ENCODE measurements around the gene ABCC5. TPM values are rescaled to one million over a fixed set of nuclear protein-coding genes. Genes with fewer than 3 reads are reported as not detected.

The ABCC5 gene
- polyA plus RNA-seq, 1 donor (not counting 4 experiments of a cell fraction or from before 2014, with no cell fraction given): 28.7 TPM

DNA sequence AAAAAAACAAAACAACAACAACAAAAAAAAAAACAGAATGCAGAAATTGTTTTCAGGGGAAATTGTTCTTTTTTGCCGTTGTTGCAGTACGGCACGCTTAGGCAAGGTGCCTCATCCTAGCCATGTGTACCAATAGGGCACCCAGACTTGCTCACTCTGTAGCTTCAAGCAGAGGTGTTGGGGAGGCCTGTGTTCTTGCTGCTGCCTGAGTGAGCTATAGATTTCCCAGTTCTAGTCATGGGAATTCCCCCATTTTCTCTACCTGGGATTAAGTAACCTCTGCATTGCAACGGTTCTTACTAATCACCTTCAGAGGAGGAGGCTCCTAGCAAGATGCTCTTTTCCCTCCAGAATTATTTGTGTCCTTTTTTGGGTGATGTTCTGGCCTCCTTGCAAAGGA, 120.1 kb downstream of the ABCC5 start:
- H4K20me1 ChIP-seq (ENCODE audit: control insufficient read depth, extremely low read depth, insufficient read depth, low read length): no peaks in the 10 kb centered on the region
- no peak overlapping the region for H2AFZ ChIP-seq (ENCODE audit: control insufficient read depth, low read length)
- no peak overlapping the region for H3K9ac ChIP-seq (ENCODE audit: control insufficient read depth, extremely low read depth, insufficient read depth, low read length)
- no peak overlapping the region for H3K4me3 ChIP-seq (ENCODE audit: control insufficient read depth in 2 of 3, extremely low read depth in 1 of 3, insufficient read depth in 2 of 3, low read depth in 1 of 3, low read length in 3 of 3)
- dilution Hi-C loops (cut with MboI; ENCODE audit: extremely low pct_ligation_motif_present, low sequenced_read_pairs): no loop called here
- H3K4me2 ChIP-seq (ENCODE audit: control insufficient read depth, extremely low read depth, insufficient read depth, low read depth, low read length): no peak overlapping the region
- DNase-seq (ENCODE audit: low read depth, low spot score) (no peak), FAIRE-seq (no peak)
- H3K27me3 ChIP-seq (ENCODE audit: control insufficient read depth, extremely low read depth, insufficient read depth, low read length): no peaks in the 10 kb centered on the region
- H3K27ac ChIP-seq (ENCODE audit: control insufficient read depth, insufficient read depth, low read length): no peak overlapping the region
- no peaks in the 10 kb centered on the region for H3K9me1 ChIP-seq (ENCODE audit: control insufficient read depth, extremely low read depth, insufficient read depth, low read length)
- no peaks in the 10 kb centered on the region for H3K9me3 ChIP-seq (ENCODE audit: control insufficient read depth, low read depth, low read length)
- H3K4me1 ChIP-seq (ENCODE audit: control insufficient read depth, extremely low read depth, insufficient read depth, low read length): no peaks in the 10 kb centered on the region
- H3K36me3 ChIP-seq (ENCODE audit: control insufficient read depth in 2 of 2, extremely low read depth in 1 of 2, insufficient read depth in 2 of 2, low read length in 2 of 2): no peaks in the 10 kb centered on the region
- TF ChIP-seq, protein P1, sequence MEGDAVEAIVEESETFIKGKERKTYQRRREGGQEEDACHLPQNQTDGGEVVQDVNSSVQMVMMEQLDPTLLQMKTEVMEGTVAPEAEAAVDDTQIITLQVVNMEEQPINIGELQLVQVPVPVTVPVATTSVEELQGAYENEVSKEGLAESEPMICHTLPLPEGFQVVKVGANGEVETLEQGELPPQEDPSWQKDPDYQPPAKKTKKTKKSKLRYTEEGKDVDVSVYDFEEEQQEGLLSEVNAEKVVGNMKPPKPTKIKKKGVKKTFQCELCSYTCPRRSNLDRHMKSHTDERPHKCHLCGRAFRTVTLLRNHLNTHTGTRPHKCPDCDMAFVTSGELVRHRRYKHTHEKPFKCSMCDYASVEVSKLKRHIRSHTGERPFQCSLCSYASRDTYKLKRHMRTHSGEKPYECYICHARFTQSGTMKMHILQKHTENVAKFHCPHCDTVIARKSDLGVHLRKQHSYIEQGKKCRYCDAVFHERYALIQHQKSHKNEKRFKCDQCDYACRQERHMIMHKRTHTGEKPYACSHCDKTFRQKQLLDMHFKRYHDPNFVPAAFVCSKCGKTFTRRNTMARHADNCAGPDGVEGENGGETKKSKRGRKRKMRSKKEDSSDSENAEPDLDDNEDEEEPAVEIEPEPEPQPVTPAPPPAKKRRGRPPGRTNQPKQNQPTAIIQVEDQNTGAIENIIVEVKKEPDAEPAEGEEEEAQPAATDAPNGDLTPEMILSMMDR (optimal IDR thresholded peaks at IDR 0.05 in 1 of 3, IDR thresholded peaks at IDR 0.05 in 1 of 3, conservative IDR thresholded peaks at IDR 0.05 in 1 of 3; ENCODE audit: extremely low read depth in 1 of 3, insufficient read depth in 2 of 3, low read length in 3 of 3): no peak
- no peak for TF ChIP-seq EZH2 (IDR thresholded peaks at IDR 0.05; ENCODE audit: low read length)
- H3K79me2 ChIP-seq (ENCODE audit: control insufficient read depth, insufficient read depth, low read length): no peaks in the 10 kb centered on the region

DNA sequence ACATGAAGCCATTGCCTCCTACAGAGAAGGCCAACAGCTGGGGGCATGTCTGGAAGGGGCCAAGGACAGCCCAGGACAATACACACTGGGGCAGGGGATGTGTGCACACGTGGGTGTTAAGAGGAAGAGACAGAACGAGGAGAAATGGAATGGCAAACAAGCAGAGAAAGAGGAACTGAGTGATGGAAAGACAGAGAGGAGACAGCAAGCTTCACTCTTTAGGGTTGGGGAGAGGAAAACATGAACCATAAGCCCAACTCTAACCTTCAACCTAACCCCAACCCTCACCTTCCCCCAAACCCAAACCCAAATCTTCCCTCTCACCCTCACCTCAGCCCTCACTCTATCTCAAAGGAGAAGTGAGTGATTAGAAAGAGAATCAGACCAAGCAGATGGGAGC, 121.1 kb downstream of the ABCC5 start:
- H3K4me1 ChIP-seq (ENCODE audit: control insufficient read depth, extremely low read depth, insufficient read depth, low read length): no peaks in the 10 kb centered on the region
- no peaks in the 10 kb centered on the region for H3K9me1 ChIP-seq (ENCODE audit: control insufficient read depth, extremely low read depth, insufficient read depth, low read length)
- no peaks in the 10 kb centered on the region for H3K79me2 ChIP-seq (ENCODE audit: control insufficient read depth, insufficient read depth, low read length)
- no peak for DNase-seq (ENCODE audit: low read depth, low spot score)
- H3K4me2 ChIP-seq (ENCODE audit: control insufficient read depth, extremely low read depth, insufficient read depth, low read depth, low read length): no peak overlapping the region
- dilution Hi-C loops (cut with MboI; ENCODE audit: extremely low pct_ligation_motif_present, low sequenced_read_pairs): no loop called here
- H3K9me3 ChIP-seq (ENCODE audit: control insufficient read depth, low read depth, low read length): no peaks in the 10 kb centered on the region
- no peaks in the 10 kb centered on the region for H4K20me1 ChIP-seq (ENCODE audit: control insufficient read depth, extremely low read depth, insufficient read depth, low read length)
- no peaks in the 10 kb centered on the region for H3K36me3 ChIP-seq (ENCODE audit: control insufficient read depth in 2 of 2, extremely low read depth in 1 of 2, insufficient read depth in 2 of 2, low read length in 2 of 2)
- no peaks in the 10 kb centered on the region for H3K27me3 ChIP-seq (ENCODE audit: control insufficient read depth, extremely low read depth, insufficient read depth, low read length)
- FAIRE-seq: no peak
- no peak overlapping the region for H3K9ac ChIP-seq (ENCODE audit: control insufficient read depth, extremely low read depth, insufficient read depth, low read length)
- H2AFZ ChIP-seq (ENCODE audit: control insufficient read depth, low read length): no peak overlapping the region
- no peak overlapping the region for H3K27ac ChIP-seq (ENCODE audit: control insufficient read depth, insufficient read depth, low read length)
- no peak for TF ChIP-seq EZH2 (IDR thresholded peaks at IDR 0.05; ENCODE audit: low read length)
- H3K4me3 ChIP-seq (ENCODE audit: control insufficient read depth in 2 of 3, extremely low read depth in 1 of 3, insufficient read depth in 2 of 3, low read depth in 1 of 3, low read length in 3 of 3): no peak overlapping the region

DNA sequence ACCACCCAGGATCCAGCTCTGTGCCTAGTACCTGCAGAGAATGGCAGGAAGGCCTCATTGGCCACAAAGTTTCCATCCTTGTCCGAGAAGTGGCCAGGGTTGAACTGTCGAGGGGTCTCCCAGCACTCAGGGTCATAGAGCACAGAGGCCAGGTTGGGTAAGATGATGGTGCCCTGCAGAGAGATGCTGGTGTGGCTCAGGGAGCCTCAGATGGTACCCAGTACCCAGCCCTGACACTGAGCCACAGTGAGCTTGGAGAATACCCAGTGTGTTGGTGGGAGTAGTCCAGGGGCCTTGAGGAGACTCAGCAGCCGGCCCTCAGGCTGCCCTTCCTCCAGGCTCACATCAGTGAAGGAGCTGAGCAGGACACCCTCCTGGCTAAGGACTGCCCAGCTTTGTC, 121.5 kb downstream of the ABCC5 start:
- Histone ChIP-seq H2AFZ (ENCODE audit: control insufficient read depth, low read length) (no peak overlapping the region), H3K4me3 (ENCODE audit: control insufficient read depth in 2 of 3, extremely low read depth in 1 of 3, insufficient read depth in 2 of 3, low read depth in 1 of 3, low read length in 3 of 3) (no peak overlapping the region), H3K27ac (ENCODE audit: control insufficient read depth, insufficient read depth, low read length) (no peak overlapping the region), H3K4me2 (ENCODE audit: control insufficient read depth, extremely low read depth, insufficient read depth, low read depth, low read length) (no peak overlapping the region), H3K9me3 (ENCODE audit: control insufficient read depth, low read depth, low read length) (no peaks in the 10 kb centered on the region), H3K9ac (ENCODE audit: control insufficient read depth, extremely low read depth, insufficient read depth, low read length) (no peak overlapping the region), H4K20me1 (ENCODE audit: control insufficient read depth, extremely low read depth, insufficient read depth, low read length) (no peaks in the 10 kb centered on the region), H3K4me1 (ENCODE audit: control insufficient read depth, extremely low read depth, insufficient read depth, low read length) (no peaks in the 10 kb centered on the region), H3K36me3 (ENCODE audit: control insufficient read depth in 2 of 2, extremely low read depth in 1 of 2, insufficient read depth in 2 of 2, low read length in 2 of 2) (no peaks in the 10 kb centered on the region), H3K9me1 (ENCODE audit: control insufficient read depth, extremely low read depth, insufficient read depth, low read length) (no peaks in the 10 kb centered on the region), H3K27me3 (ENCODE audit: control insufficient read depth, extremely low read depth, insufficient read depth, low read length) (no peaks in the 10 kb centered on the region), H3K79me2 (ENCODE audit: control insufficient read depth, insufficient read depth, low read length) (no peaks in the 10 kb centered on the region)
- no peak for FAIRE-seq
- no peak for DNase-seq (ENCODE audit: low read depth, low spot score)
- TF ChIP-seq EZH2 (IDR thresholded peaks at IDR 0.05; ENCODE audit: low read length): no peak
- TF ChIP-seq, protein P1 (optimal IDR thresholded peaks at IDR 0.05 in 1 of 3, IDR thresholded peaks at IDR 0.05 in 1 of 3, conservative IDR thresholded peaks at IDR 0.05 in 1 of 3; ENCODE audit: extremely low read depth in 1 of 3, insufficient read depth in 2 of 3, low read length in 3 of 3): no peak
- dilution Hi-C loops (cut with MboI; ENCODE audit: extremely low pct_ligation_motif_present, low sequenced_read_pairs): no loop called here

All from keratinocyte (primary cell).